GM18526 (cell line): ENCODE measurements around the gene VDAC2.

Experiments used
- POLR2A ChIP-seq: IDR thresholded peaks from 3 replicates; pipeline ENCODE4 v1.6.1; 2011; ENCODE audit not compliant: insufficient read length; ENCODE audit errors: extremely low read depth

Gene VDAC2

DNA sequence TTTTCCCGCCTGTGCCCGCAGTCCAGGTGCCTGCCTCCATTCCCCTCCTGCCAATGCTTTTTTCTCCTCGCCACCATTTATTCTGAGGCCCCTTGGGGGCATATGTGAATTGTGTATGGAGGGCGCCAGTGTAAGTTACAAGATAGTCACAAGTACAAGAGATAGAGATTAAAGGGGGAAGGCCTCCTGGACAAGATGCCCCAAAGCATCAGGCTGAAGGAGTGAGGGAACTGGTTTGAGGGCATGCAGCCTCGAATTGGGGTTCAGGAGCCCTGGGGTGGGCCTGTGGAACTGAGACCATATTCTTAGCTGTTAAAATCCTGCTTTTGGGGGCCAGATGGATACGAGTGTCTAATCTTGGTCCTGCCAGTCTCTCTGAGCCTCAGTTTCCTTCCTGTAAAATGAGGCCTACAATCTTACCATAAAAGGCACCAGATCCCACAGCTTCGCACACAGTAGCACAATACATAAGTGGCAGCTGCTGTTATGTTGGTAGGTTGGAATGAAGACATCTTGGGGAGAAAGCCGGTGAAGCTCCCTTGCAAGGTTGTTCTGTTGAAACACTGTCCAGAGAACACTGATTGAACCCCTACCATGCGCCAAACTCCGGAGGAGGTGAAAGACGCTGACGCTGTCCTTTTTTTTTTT, 25.7 kb downstream of the VDAC2 start:
- TF ChIP-seq POLR2A, result no peak

DNA sequence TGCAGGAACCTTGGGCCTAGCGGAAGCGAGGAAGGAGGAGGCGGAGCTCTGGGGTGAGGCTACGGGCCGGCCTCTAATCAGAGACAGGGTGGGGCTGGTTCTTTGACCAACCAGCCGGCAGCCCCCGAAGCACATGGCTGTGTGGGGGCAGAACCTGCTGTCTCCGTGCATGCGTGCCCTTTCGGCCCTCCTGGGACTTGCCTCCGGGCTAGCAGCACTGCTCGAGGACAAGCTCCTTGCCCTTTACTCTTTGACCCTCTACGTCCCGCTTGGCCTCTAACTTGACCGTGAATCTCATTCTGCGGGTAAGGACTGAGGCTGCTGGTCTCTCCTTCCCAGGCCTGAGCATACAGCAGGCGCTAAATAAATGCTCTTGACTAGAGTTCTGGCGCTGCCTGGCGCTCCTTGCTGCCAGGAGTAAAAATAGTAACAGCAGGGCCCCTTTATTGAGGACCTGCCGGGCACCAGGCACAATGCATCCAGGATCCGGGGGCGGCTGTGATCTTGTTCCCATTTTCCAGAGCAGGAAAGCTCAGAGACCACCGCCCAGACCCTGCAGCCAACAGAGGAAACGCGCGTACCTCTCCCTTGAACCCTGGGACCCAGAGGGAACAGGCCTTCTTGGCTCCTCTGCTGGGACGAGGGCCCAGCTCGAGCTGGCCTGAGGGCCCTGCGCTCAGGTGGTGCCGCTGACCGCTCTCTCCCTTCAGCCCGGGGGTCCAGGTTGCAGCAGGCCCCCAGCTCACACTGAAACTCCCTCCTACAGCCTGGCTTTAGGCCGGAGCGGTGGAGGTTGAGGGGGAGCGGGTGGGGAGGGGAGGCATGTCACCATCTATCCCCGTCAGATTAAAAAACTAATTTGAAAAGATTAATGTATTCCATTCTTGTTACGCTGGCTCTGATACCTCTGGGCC, 27.8 kb downstream of the VDAC2 start:
- TF ChIP-seq POLR2A, result no peak

DNA sequence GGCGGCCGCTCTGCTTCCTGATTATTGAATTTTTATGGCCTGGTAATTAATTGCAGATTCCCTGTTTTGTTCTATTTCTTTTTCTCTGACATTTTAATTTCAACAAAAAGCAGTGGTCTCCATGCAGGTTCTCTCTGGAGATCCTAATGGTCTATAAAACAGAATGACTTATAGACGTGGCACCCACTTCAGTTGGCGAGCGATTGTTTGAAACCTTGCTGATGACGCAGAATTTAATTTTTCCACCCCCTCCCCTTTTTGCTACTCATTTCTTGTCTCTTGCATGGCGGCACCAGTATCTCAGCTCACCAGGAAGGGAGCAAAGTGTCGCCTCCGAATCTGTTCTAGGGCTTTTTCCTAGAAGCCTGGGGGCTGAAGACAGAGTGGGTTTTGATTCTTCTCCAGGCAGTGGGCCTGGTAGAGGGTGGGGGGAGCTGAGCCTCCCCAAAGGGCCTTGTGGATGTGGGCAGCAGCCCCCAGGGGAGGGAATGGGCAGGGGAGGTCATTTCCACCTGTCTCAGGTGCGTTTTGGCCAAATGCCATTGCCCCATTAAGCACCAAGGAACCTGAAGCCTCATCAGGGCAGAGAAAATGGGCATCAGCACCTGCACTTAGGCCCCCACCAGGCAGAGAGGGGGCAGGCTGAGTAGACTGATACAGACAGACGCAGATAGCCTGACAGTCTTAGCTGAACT, 28.6 kb downstream of the VDAC2 start:
- TF ChIP-seq POLR2A, result no peak

DNA sequence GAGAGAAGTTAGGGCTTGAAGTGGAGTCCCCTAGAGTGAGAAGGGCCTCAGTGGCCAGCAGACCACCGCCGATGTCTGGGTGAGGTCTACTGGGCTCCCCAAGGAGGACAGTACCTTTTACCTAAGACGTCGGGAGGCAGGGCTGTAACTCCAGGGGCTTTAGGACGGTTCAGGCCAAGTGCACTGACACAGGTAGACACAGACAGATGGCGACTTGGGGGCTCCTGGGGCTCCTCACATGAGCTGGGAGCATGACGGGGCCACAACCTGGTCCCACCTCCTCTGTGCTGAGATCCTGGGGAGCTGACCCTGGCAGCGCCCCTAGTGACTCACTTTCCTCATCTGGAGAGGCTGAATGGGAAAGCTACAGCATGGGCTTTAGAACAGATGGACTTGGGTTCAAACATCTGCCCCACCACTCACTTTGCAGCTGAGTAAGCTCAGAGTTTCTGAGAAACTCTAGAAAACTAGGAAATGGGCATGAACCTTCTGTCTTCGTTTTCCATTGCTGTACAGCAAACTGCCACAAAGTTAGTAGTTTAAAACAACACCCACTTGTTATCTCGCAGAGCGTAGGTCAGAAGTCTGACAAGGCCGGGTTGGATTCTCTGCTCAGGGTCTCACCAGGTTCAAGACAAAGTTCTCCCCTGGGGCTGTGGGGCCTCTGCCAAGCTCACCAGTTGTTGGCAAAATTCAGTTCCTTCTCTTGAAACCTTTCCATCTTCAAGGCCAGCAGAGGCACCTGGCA, 29.9 kb downstream of the VDAC2 start:
- no peak for TF ChIP-seq POLR2A

DNA sequence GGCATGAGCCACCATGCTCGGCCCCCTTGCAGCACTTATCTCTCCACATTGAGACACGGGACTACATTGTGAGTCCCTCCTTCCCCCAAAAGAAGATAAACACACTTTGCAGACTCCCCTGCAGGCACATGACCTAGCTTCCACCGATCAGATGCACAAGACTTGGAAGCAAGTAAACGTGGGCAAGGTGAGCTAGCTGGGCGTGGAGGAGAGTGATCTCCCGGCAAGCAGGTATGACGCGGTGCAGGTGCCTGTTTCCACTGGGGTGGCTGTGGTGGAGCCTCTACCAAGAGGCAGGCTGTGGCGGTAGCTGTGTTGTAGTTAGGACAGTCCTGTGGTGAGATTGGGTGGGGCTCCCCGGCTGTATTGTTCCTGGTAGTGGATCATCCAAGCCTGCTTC, 32.8 kb downstream of the VDAC2 start:
- TF ChIP-seq POLR2A, result no peak

DNA sequence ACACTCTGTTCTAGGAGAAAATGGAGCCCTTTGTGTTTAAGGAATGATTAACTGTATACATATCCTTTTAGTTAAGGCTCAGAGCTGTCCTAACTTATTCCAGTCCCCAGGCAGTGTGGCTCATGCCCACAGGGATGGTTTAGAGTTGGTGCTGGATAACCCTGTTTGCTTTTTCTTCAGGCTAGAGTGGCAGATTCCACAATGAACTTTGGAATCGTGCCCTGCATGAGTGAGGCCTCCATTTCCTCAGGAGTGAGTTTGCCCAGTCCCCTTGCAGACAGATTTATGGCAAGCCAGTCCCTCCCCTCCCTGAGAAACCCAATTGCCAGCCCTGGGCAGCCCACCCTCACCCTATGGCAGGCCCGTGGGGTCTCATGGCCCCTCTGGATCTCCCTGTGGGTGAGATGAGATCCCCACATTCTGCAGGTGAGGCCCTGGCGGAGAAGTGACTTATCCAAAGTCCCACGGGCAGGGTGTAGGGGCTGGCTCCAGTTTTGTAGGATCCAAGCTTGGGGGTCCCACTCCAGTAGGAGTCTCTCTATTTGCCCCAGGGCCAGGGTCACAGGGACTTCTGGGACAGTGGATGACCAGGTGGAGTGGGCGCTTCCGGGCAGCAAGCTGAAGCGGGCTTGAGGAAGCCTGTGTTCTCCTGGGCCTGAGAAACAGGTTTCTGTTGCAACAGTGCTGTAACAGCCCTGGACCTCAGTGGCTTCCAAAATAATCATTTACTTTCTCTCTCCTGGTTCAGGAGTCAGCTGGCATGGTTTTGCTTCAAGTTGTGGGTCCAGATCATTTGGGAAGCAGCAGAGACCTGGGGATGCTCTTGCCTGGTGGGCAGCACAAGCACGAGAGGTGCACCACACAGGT, 34.1 kb downstream of the VDAC2 start:
- no peak for TF ChIP-seq POLR2A

DNA sequence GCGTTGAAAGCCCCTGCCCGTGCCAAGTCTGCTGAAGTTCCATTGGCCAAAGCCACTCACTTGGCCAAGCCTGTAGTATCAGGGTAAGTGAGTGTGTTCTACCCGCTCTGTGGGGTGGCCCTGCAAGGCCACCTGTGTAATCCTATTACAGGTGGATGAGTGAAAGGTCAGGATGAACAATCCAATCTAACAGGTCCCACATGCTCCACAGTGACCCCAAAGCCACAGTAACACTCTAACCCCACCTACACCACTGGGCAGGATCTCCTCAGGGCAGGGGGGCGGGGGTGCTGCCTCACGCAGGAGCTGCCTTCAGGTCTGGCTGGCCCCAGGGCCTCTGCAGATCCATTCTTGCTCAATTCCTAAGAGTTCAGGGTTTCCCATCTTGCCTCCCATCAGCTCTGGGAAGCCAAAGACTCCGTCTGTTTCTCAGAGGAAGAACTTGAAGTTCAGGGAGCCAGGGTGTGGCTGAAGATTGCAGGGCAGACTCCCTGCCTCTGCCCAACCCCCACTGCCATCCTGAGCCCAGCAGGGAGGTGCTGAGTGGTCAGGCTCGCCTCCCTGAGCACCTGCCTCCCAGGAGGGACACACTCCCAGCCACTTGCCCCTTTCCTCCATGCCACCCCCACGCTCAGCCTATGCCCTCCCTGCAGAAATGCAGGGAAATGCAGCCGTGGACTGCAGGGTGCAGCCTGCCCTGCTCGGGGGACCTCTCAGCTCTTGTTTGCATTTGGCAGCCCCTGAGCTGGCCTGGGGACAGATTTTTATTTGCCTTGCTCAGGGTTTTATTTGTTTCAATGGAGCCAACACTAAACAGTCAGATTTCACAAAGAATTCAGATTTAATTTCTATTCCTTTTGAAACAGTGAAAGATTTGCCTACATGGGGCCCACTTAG, 35.0 kb downstream of the VDAC2 start:
- no peak for TF ChIP-seq POLR2A

DNA sequence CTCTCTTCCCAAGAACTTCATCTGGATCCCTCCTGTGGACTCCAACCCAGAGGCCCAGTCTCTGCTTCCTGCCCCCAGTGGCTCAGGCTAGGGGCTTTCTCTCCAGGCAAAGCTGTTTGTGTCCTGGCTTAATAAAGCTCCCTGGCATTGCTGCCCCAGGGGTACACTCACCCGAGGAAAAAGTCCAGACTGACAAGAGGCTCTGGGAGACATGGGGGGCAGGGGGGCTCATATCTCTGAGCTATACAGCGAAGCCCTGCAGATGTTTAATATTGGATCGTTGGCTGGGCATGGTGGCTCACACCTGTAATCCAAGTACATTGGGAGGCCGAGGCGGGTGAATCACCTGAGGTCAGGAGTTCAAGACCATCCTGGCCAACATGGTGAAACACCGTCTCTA, 35.9 kb downstream of the VDAC2 start:
- TF ChIP-seq POLR2A, result no peak

DNA sequence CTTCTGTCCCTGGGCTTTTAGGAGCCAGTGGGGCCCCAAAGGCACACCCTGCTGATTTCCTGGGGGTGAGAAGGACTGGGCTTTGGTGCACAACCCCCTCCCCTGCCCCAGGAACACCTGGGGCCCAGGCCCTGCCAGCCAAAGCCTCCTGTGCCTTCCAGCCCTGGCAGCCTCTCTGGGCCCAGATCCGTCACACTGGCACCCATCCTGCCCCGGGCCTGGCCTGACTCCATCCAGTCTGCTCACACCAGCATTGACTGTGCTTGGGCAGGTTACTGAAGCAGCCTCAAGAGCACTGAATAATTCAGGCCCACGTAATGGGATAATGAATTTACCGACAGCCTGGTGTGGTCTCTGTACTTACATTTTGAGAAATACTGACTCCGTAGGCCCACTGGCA, 37.2 kb downstream of the VDAC2 start:
- no peak for TF ChIP-seq POLR2A

DNA sequence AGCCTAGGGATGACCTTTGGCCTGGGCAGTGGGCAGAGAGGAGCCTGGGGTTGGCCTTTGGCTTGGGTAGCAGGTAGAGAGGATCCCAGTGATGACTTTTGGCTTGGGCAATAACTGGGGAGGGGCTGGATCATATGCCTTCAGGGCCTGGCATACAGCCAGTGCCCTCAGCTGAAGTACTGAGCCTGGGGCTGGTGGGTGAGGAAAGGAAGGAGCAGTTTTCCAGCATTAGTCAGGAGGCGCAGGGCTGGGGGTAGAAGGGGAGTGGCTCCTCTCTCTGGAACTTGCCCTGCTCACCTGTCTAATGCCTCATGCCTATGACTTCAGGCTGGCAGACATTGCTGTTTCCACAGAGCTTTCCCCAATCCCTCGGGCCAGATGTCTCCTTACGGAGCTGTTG, 40.3 kb downstream of the VDAC2 start:
- TF ChIP-seq POLR2A, result no peak

DNA sequence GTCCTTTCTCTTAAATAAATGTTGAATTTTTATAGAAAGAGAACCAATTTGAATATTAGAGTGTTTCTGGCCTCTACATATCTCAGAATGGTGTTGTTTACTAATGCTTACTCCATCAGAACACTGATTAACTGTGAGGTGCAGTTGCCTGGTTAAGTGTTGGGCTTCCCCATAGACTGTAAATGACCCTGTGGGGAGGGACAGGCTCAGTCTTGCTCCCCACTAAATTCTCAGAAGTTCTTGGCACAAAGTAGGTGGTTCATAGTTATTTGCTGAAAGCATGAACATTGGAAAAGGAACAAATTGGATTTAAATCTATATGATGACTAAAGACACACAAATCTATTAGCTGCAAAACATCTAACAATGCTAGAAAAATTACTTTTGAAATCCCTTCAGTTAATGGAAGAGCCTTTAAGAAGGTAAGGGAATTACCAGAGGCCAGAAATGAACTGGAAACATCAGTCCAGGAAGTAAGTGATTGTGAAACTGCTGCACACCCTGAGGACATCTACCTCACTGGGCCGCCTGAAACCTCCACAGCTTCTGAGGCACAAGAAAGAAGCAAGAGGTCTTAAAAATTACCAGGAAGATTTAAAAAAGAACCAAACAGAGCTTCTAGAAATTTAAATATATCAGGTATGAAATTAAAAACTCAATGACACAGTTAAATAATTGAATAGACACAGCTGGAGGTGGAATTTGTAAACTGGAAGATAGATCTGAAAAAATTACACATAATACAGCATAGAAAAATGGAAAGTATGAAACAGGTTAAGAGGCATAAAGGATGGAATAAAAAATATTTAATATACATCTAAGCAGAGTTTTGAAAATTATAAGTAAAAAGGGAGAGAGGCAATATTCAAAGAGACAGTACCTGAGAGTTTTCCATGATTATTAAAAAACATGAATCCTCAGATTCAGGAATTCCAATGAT, 43.0 kb downstream of the VDAC2 start:
- TF ChIP-seq POLR2A, result no peak

DNA sequence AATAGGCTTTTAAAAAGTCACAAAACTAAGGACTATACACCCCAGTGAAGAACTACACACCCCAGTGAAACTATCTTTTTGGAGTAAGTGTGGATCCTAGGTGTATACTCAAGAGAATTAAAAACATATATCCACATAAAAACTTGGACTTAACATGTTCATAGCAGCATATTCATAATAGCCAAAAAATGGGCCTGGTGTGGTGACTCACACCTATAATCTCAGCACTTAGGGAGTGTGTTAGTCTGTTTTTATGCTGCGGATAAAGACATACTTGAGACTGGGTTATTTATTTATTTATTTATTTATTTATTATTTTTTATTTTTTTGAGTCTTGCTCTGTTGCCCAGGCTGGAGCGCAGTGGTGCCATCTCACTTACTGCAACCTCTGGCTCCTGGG, 44.1 kb downstream of the VDAC2 start:
- TF ChIP-seq POLR2A, result no peak

DNA sequence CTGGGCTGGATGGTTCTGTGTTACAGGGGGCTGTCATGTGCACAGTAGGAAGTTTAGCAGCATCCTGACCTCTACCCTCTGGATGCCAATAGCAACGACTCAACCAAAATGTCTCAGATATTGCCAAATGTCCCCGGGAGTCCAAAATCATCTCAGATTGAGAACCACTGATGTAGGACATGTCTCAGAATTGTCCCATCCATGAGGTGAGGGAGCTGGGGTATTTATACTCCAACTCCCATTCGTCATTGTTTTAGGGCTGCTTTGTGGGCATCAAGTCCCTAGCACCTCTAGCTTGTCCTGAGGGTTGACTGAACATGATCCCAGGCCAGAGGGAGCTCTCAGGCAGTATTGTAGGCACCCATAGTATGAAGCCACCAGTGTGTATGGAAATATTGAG, 50.4 kb downstream of the VDAC2 start:
- TF ChIP-seq POLR2A, result no peak
